Activated T-helper 1 cell treated with Interleukin-2 at 50 U/mL for 16 hours (primary cell): Measurements from ENCODE around the gene CBFA2T3.

Experiments used
- DNase-seq: peaks from one replicate; pipeline ENCODE4 v3.0.0-alpha.2; 2020; ENCODE audit warnings: low read depth

Gene CBFA2T3

DNA sequence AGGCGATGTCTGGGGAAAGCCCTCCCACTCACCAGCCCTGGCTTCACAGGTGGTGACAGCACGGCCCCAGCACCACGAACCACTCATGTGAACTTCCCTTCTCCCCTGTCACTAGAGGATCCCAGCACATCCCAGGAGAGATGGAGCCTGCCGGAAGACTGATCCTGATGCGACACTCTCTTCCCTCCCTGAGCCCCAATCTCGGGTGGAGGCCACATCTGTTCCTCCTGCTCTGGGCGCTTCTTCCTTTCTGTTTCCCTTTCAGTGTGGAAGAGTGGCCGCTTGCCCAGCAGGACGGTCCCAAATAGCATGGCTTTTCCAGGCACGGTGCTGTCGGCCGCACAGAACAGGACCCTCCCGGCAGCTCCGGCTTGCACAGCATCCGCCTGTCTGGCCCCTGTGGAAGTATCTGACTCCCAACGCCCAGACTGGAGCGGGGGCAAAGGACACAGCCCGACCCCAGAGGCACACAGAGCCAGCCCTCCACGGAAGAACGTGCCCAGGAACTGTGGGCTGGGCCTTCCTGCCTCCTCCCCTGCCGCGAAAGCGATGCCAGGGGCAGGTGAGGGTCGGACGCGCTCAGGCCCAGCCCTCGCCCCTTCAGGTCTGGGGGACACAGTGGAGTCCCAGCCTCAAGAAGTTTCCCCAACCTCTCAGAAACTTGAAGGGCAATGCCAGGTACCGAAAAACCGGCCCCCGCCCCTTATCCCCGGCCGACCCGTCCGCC is 37.6 kb downstream of the CBFA2T3 start:
- no peak for DNase-seq

GRCh38 chr16:88938777-88939244 is 38.2 kb downstream of the CBFA2T3 start:
- no peak for DNase-seq

DNA sequence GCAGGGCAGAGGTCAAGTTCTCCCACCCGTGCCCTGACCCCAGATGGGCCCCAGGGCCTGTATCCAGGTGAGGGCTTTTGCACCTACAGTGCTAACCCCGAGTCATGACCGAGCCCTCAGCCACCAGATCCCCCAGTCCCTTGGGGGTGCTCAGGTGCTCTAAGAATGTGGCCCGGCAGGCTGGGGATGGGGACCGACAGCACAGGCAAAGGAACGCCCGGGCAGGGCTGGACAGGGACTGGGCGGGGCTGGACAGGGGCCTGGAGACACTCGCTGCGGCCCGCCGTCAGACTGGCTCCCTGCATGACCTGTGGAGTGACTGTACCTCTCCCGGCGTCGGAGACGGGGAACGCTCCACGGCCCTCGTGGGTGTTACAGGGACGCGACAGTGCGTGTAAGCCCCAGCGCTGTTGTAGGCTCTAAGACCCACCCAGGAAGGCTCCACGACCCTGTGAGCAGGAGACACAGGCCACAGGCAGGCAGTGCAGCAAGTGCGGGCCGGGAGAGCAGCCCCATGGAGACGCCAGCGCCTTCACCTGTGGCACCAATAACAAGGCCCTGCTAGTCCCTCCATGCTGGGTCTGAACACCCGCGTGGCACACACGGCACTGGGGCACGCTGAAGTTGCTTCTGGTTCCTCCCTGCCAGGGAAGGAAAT is 38.8 kb downstream of the CBFA2T3 start:
- DNase-seq: no peak

GRCh38 chr16:88937206-88937621 is 39.8 kb downstream of the CBFA2T3 start:
- no peak for DNase-seq

- DNase-seq: no peak
These were observed 40.3 kb downstream of the CBFA2T3 start for GRCh38 chr16:88936556-88937205.

DNA sequence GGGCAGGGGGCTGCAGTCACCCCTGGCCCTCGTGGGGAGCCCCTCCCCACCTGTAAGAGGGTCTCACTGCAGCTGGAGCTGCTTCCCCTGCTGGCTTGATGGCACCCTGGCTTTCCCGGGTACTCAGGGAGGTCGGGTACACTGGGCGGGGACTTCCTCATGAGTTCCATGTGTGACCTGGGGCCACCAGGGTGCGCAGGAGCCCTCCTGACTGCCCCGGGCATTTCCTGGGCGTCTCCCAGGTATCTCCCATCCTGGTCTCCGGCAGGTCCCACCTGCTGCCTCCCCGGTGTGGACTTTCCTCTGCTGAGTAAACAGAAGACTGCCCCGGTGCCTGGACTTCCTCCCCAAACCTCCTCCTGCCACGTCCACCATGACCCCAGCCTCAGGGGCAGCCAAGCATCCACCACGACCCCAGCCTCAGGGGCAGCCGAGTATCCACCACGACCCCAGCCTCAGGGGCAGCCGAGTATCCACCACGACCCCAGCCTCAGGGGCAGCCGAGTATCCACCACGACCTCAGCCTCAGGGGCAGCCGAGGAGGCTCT is 40.9 kb downstream of the CBFA2T3 start:
- no peak for DNase-seq

- no peak for DNase-seq
These were observed 42.8 kb downstream of the CBFA2T3 start for GRCh38 chr16:88934066-88934667.

- no peak for DNase-seq
These were observed 44.1 kb downstream of the CBFA2T3 start for GRCh38 chr16:88932929-88933328.

DNA sequence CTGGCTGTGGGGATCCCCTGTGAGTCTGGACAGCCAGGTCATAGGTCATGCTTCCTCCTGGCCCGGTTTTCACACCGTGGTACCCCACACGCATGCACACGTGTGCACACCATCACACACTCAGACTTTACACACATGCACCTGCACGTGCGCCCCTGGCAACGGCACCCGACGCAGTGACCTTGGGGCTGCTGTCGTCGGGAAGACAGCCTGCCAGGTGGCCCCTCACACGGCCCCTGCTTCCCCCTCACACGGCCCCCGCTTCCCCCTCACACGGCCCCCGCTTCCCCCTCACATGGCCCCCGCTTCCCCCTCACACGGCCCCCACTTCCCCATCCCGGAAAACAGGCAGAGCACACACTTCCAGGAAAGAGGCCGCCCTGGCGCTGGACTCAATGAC is 45.1 kb downstream of the CBFA2T3 start:
- no peak for DNase-seq

GRCh38 chr16:88931373-88931900 is 45.6 kb downstream of the CBFA2T3 start:
- no peak for DNase-seq

DNA sequence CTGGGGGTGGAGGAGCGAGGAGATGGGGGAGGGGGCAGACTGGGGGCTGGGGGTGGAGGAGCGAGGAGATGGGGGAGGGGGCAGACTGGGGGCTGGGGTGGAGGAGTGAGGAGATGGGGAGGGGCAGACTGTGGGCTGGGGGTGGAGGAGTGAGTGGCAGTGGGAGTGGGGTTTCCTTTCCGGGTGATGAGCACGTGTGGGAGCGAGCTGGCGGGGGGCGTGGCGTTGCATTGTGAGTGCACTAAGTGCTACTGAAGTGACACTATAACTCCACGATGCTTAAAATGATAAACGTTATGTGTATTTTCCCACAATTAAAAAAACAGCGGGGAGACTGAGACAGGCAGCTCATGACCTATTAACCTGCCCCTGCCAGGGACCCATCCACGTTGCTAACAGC is 46.3 kb downstream of the CBFA2T3 start:
- DNase-seq: no peak

- no peak for DNase-seq
These were observed 47.9 kb downstream of the CBFA2T3 start for GRCh38 chr16:88929091-88929445.

- DNase-seq: no peak
These were observed 48.5 kb downstream of the CBFA2T3 start for GRCh38 chr16:88928405-88929090.

DNA sequence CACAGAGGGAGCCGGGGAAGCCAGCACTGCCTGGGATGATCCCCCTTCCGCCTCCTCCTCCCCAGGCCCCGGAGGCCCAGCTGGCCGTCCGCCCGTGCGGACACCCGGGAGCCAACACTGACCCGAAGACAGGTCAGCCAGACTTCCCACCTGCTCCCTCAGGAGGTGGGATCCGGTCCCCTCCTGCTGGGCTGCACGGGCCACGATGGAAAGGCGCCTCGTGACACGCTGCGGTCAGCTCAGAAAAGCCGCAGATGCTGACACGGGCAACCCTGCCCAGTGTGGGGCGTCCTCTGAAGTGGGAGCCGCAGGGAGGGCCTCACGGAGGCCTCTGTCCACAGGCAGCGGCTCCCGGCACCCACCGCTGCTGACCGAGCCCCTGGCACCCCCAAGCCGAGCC is 49.3 kb downstream of the CBFA2T3 start:
- no peak for DNase-seq

DNA sequence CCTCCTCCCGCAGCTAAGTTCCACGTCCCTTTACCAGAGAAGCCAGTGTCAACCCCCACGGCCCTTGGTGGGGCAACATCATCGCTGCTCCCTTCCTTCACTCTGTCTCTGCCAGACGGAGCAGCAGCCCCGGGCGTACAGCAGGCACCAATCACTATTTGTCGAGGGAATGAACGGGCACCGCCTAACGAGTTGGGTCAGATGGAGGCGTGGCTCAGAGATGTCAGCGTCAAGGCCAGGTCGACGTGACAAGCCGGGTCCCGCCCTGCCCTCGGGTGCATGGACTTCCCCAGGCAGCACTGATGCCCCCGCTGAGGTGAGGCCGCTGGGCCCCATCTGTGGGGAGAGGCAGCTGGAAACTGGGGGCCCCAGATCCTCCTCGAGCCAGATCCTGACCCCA is 50.0 kb downstream of the CBFA2T3 start:
- DNase-seq: no peak

DNA sequence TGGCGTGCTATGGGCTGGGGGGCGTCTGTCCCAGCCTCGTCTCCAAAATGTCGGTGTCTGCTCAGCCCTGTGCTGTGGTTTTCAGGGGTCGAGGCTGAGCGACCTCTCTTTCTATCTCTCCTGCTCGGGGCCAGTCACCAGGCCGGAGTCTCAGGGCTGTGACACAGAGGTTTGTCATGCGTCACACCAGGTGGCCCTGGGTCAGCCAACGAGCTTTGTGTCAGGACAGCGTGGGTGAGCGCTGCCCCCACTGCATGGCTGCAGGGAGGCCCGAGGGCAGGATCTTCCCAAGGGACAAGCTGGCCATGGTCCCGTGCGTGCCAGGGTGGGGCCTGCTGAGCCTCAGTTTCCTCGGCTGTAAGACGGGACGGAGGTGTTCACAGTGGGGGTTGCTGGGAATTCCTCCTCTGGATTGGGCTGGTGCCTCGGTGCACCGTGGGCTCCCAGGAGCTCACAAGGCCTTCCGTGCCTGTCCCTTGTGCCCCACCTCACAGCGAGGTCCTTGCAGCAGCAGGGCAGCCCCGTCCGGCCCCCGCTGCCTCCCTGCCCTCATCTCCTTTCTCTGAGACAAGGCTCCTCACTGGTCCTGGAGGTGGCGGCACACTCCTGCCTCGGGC is 50.5 kb downstream of the CBFA2T3 start:
- DNase-seq: no peak

- no peak for DNase-seq
These were observed 51.5 kb downstream of the CBFA2T3 start for GRCh38 chr16:88925540-88925887.

GRCh38 chr16:88924834-88925539 is 52.0 kb downstream of the CBFA2T3 start:
- DNase-seq: no peak

DNA sequence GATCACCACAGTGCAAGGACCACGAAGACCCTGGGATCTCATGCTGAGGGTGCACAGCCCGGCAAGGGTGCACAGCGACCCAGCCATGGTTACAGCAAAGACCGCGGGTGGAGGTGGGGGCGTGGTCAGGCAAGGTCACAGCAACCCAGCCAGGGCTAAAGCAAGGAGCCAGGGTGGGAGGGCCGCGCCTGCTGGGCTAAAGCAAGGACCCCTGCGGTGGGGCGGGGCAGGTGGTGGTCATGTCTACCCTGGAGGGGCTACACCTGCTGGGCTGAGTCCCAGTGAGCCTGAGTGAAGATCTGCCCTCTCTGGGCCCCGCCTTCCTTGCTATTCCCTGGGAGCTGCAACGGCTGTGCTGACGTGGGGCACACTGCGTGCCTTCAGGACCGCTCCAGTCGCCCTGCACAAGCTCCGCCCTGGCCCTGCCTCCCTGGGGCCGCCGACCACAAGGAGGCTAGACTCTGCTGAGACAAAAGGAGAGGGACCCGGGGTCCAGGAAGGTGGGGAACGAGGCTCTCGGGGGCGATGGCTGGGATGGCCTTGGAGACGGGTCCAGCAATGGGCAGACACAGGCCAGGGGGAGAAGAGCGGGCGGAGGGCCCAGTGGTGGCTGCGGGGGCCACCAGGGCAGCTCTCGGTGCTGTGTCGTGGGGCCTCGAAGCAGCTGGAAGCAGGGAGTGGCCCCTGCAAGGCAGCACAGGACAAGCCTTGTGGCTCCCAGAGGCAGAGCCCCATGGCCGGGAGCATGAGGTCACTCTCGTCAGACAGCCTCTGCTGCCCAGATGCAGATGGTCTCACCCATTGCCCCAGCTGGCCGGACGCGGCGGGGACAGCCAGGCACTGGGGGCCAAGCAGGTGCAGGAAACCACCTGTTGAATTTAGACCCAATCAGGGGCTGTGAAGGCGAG is 52.8 kb downstream of the CBFA2T3 start:
- no peak for DNase-seq

DNA sequence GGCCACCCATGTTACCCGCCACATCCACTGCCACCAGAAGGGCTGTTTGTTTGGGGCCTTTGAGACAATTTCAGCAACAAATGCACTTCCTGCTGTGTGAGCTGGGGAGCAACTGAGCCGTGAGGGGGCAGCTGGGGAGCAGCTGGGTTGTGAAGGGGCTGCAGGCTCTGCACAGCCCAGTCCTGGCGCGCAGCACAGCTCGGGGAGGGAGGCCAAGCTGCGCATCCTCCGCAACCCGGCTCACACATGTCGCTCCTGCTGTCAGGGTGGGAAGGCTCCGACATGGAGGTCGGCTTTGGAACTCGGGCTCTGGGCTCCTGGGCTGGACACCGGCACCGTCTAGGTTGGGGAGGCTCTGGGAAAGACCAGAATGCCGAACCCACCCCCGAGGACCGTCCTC is 53.6 kb downstream of the CBFA2T3 start:
- DNase-seq: no peak
